WTC11 (cell line): Measurements from ENCODE around the gene PHF21B. TPM values are rescaled to one million over a fixed set of nuclear protein-coding genes. Genes with fewer than 3 reads are reported as not detected.
A peak's percentile ranks its signal among the peaks of the same experiment; 100 is the strongest.

Experiments
- ATAC-seq: fragments of 200-7000 bp; cut with Tn5 transposase; 2 replicates; pipeline ENCODE4 v1.10.0; 2021; ENCODE audit warnings: mild to moderate bottlenecking, moderate library complexity
- CTCF ChIA-PET: fragments of 300-600 bp; sonication (Branson Sonifier 250); formaldehyde crosslinking; loops from one replicate; lab custom pipeline; 2021; ENCODE audit warnings: antibody characterized with exemption; lab: Charles Lee
- POLR2A ChIA-PET: fragments of 350-600 bp; sonication (Branson Sonifier 250); formaldehyde crosslinking; loops from one replicate; lab custom pipeline; 2021; ENCODE audit warnings: antibody characterized with exemption; lab: Charles Lee
- DNase-seq: peaks from one replicate; pipeline ENCODE4 v3.0.0; 2021; ENCODE audit warnings: low spot score
- H3K27ac Mint-ChIP-seq: 2 replicates; pipeline ENCODE4 v1.8.0; 2021; ENCODE audit warnings: mixed read lengths
- H3K27me3 Mint-ChIP-seq: 2 replicates; pipeline ENCODE4 v1.8.0; 2021; ENCODE audit warnings: low read depth, mild to moderate bottlenecking, moderate library complexity, mixed read lengths
- H3K36me3 Mint-ChIP-seq: 2 replicates; pipeline ENCODE4 v1.8.0; 2021; ENCODE audit warnings: mixed read lengths
- H3K4me1 Mint-ChIP-seq: 2 replicates; pipeline ENCODE4 v1.8.0; 2022; ENCODE audit warnings: mixed read lengths
- H3K4me3 Mint-ChIP-seq: 2 replicates; pipeline ENCODE4 v1.8.0; 2021; ENCODE audit warnings: mild to moderate bottlenecking, moderate library complexity, mixed read lengths
- H3K9me3 Mint-ChIP-seq: 2 replicates; pipeline ENCODE4 v1.8.0; 2021; ENCODE audit warnings: mixed read lengths
- HMGA2 ChIP-seq: fragments of 250-450 bp; sonication (Bioruptor Pico); IDR thresholded peaks from 2 replicates; pipeline ENCODE4 v1.4.0; 2021; ENCODE audit warnings: mild to moderate bottlenecking, moderate library complexity
- NFYB ChIP-seq: sonication (generic); formaldehyde crosslinking; conservative IDR thresholded peaks from 2 replicates; pipeline ENCODE4 v1.8.0; 2022; ENCODE audit warnings: low read depth, missing genetic modification reagents
- RELA ChIP-seq: sonication (generic); formaldehyde crosslinking; IDR thresholded peaks from 2 replicates; pipeline ENCODE4 v1.8.1; 2022; ENCODE audit warnings: missing genetic modification reagents, mild to moderate bottlenecking, borderline replicate concordance
- TP53 ChIP-seq: sonication (generic); formaldehyde crosslinking; IDR thresholded peaks from 2 replicates; pipeline ENCODE4 v1.8.1; 2023; ENCODE audit warnings: mild to moderate bottlenecking, missing genetic modification reagents
- total RNA-seq: library from RNA; stranded (reverse); gene quantifications from 3 replicates; pipeline ENCODE4 v1.2.3, GENCODE V29; 2021
- TF ChIP-seq, protein P1 (sequence below): sonication (generic); formaldehyde crosslinking; conservative IDR thresholded peaks from 2 replicates; pipeline ENCODE4 v1.8.1; 2022; ENCODE audit warnings: mild to moderate bottlenecking, missing genetic modification reagents
- TF ChIP-seq, protein P2 (sequence below): fragments of 200-600 bp; IDR thresholded peaks from 2 replicates; pipeline ENCODE4 v1.8.0; 2022; ENCODE audit warnings: antibody characterized with exemption
- TF ChIP-seq, protein P3 (sequence below): sonication (generic); formaldehyde crosslinking; IDR thresholded peaks from 2 replicates; pipeline ENCODE4 v1.8.0; 2022; ENCODE audit warnings: mild to moderate bottlenecking, missing genetic modification reagents
- TF ChIP-seq, protein P4 (sequence below): fragments of 250-450 bp; sonication (Bioruptor Pico); IDR thresholded peaks from 2 replicates; pipeline ENCODE4 v1.9.0; 2021; ENCODE audit warnings: mild to moderate bottlenecking, borderline replicate concordance
- TF ChIP-seq, protein P5 (sequence below): fragments of 250-450 bp; sonication (Bioruptor Pico); IDR thresholded peaks from 2 replicates; pipeline ENCODE4 v1.9.0; 2021; ENCODE audit warnings: mild to moderate bottlenecking

Gene PHF21B
- total RNA-seq, 1 experiment from 2014 or later, result 107 TPM

DNA sequence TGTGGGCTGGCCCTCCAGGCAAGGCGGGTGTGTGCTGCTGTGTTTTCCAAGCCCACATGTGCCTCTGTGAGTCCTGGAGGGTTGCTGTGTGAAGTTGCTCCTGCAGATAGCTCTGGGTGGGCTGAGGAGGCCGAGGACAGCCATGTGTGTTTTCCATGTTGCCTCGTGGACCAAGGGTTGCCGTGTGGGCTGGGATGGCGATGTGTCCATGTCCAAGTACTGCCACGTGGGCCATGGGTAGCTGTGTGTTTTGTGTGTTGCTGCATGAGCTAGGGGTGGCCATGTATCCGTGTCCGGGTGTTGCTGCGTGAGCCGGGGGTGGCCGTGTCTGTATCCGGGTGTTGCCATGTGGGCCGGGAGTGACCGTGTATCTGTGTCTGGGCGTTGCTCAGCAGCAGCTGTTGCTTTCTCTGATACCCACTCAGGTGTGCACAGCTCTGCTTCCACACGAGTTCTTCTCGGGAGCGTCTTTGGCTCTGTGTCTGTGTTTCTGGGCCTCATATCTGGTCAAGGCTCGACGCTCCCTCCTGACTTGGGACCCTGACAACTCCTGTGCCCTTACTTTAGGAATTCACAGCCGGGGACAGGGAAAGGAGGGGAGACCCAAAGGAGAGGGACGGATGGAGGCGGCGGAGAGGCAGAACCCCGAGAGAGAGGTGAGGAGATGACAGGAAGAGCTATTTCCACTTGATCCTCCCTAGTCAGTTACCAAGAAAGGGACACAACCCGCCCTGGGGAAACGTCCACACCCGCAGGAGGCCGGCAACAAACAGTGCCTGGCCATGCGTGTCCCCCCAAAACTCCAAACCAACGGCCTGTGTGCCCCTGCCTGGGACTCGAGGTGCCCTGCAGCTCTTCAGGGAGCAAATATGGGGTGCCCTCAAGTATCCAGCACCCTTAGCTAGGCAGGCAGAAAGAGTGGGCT is 83.1 kb downstream of the PHF21B start:
- no peaks in the 10 kb centered on the region for H3K27me3 Mint-ChIP-seq
- POLR2A ChIA-PET, result interaction anchor here (0.6 kb wide), 1 partner anchor 8 kb away, joined by 3 read pairs; no protein-coding TSS in a partner anchor
- TF ChIP-seq, protein P1, sequence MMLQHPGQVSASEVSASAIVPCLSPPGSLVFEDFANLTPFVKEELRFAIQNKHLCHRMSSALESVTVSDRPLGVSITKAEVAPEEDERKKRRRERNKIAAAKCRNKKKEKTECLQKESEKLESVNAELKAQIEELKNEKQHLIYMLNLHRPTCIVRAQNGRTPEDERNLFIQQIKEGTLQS (CRISPR knock-in tag), result no peak
- TF ChIP-seq, protein P2, sequence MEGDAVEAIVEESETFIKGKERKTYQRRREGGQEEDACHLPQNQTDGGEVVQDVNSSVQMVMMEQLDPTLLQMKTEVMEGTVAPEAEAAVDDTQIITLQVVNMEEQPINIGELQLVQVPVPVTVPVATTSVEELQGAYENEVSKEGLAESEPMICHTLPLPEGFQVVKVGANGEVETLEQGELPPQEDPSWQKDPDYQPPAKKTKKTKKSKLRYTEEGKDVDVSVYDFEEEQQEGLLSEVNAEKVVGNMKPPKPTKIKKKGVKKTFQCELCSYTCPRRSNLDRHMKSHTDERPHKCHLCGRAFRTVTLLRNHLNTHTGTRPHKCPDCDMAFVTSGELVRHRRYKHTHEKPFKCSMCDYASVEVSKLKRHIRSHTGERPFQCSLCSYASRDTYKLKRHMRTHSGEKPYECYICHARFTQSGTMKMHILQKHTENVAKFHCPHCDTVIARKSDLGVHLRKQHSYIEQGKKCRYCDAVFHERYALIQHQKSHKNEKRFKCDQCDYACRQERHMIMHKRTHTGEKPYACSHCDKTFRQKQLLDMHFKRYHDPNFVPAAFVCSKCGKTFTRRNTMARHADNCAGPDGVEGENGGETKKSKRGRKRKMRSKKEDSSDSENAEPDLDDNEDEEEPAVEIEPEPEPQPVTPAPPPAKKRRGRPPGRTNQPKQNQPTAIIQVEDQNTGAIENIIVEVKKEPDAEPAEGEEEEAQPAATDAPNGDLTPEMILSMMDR, result no peak
- TF ChIP-seq HMGA2 (CRISPR knock-in tag), result no peak
- TF ChIP-seq, protein P3, sequence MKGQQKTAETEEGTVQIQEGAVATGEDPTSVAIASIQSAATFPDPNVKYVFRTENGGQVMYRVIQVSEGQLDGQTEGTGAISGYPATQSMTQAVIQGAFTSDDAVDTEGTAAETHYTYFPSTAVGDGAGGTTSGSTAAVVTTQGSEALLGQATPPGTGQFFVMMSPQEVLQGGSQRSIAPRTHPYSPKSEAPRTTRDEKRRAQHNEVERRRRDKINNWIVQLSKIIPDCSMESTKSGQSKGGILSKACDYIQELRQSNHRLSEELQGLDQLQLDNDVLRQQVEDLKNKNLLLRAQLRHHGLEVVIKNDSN (CRISPR knock-in tag), result no peak
- TF ChIP-seq NFYB (CRISPR knock-in tag), result no peak
- TF ChIP-seq, all 79 proteins: peak for 0
- H3K4me1 Mint-ChIP-seq, result peaks cover 11% of the 10 kb centered on the region
- H3K9me3 Mint-ChIP-seq, result peaks cover 15% of the 10 kb centered on the region
- H3K4me3 Mint-ChIP-seq, result no peak overlapping the region
- H3K36me3 Mint-ChIP-seq, result peaks cover 30% of the 10 kb centered on the region
- peak overlapping the region; percentile 14 for H3K27ac Mint-ChIP-seq
- CTCF ChIA-PET, result interaction anchor here (1.0 to 1.1 kb wide), 2 partner anchors 155 to 283 kb away, joined by 3 to 5 read pairs; no protein-coding TSS in a partner anchor
- ATAC-seq, result no peak
- DNase-seq, result no peak

DNA sequence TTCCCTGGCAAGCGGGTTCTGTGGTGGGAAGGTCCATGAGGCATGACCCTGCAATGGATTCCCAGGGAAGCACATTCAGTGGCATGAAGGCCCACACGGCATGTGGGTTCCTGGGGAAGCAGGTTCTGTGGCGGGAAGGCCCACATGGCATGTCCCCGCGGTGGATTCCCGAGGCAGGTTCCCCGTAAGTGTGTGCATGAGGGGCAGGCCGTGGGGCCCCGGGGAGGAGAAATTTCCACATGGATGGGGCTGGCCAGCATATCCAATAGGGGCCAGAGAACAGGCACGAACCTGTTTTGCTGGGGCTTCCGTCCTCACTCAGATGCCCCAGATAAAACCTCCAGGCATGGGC is 83.7 kb downstream of the PHF21B start:
- peaks cover 9% of the 10 kb centered on the region for H3K4me1 Mint-ChIP-seq
- H3K4me3 Mint-ChIP-seq, result no peak overlapping the region
- no peaks in the 10 kb centered on the region for H3K27me3 Mint-ChIP-seq
- CTCF ChIA-PET, result no interaction called here
- no peak for ATAC-seq
- H3K27ac Mint-ChIP-seq, result no peak overlapping the region
- TF ChIP-seq, protein P4, sequence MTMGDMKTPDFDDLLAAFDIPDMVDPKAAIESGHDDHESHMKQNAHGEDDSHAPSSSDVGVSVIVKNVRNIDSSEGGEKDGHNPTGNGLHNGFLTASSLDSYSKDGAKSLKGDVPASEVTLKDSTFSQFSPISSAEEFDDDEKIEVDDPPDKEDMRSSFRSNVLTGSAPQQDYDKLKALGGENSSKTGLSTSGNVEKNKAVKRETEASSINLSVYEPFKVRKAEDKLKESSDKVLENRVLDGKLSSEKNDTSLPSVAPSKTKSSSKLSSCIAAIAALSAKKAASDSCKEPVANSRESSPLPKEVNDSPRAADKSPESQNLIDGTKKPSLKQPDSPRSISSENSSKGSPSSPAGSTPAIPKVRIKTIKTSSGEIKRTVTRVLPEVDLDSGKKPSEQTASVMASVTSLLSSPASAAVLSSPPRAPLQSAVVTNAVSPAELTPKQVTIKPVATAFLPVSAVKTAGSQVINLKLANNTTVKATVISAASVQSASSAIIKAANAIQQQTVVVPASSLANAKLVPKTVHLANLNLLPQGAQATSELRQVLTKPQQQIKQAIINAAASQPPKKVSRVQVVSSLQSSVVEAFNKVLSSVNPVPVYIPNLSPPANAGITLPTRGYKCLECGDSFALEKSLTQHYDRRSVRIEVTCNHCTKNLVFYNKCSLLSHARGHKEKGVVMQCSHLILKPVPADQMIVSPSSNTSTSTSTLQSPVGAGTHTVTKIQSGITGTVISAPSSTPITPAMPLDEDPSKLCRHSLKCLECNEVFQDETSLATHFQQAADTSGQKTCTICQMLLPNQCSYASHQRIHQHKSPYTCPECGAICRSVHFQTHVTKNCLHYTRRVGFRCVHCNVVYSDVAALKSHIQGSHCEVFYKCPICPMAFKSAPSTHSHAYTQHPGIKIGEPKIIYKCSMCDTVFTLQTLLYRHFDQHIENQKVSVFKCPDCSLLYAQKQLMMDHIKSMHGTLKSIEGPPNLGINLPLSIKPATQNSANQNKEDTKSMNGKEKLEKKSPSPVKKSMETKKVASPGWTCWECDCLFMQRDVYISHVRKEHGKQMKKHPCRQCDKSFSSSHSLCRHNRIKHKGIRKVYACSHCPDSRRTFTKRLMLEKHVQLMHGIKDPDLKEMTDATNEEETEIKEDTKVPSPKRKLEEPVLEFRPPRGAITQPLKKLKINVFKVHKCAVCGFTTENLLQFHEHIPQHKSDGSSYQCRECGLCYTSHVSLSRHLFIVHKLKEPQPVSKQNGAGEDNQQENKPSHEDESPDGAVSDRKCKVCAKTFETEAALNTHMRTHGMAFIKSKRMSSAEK, result no peak
- no peak for TF ChIP-seq TP53 (CRISPR knock-in tag)
- TF ChIP-seq, all 79 proteins: peak for 0
- POLR2A ChIA-PET, result no interaction called here
- H3K36me3 Mint-ChIP-seq, result peaks cover 26% of the 10 kb centered on the region
- H3K9me3 Mint-ChIP-seq, result peaks cover 15% of the 10 kb centered on the region
- DNase-seq, result no peak

DNA sequence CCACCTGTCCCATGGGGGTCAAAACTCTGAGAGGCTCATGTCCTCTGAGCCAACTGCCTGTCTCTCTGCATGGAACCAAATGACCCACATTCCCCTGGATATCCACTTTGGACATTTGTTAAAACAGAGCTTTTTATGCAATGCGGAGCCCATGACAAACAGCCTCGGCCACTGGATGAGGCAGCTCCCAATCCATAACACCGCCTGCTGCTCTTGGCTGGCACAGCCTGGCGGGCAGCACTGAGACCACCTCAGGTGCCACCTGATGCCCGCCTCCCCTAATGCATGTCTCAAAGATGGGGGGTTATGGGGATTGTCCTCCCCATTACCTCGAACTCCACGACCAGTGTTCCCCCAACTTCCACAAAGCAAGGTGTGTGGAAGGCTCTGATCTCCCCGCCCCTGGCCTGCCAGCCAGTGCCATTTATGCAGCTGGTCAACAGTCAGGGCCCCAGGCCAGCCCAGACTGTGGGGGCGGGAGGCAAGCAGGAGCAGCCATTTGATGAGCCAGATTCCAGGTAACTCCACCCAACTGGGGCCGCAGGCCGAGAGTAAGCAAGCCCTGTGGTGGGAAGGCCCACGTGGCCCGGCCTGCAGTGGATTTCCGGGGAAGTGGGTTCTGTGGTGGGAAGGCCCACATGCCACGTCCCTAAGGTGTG is 84.2 kb downstream of the PHF21B start:
- Mint-ChIP-seq H3K36me3 (peaks cover 30% of the 10 kb centered on the region), H3K27me3 (no peaks in the 10 kb centered on the region), H3K4me3 (no peak overlapping the region), H3K27ac (no peak overlapping the region), H3K4me1 (peaks cover 5% of the 10 kb centered on the region), H3K9me3 (peaks cover 15% of the 10 kb centered on the region)
- 0 out of 2 replicates have a peak, but pooled peaks have one; percentile 25 for TF ChIP-seq RELA (CRISPR knock-in tag)
- TF ChIP-seq, protein P5, sequence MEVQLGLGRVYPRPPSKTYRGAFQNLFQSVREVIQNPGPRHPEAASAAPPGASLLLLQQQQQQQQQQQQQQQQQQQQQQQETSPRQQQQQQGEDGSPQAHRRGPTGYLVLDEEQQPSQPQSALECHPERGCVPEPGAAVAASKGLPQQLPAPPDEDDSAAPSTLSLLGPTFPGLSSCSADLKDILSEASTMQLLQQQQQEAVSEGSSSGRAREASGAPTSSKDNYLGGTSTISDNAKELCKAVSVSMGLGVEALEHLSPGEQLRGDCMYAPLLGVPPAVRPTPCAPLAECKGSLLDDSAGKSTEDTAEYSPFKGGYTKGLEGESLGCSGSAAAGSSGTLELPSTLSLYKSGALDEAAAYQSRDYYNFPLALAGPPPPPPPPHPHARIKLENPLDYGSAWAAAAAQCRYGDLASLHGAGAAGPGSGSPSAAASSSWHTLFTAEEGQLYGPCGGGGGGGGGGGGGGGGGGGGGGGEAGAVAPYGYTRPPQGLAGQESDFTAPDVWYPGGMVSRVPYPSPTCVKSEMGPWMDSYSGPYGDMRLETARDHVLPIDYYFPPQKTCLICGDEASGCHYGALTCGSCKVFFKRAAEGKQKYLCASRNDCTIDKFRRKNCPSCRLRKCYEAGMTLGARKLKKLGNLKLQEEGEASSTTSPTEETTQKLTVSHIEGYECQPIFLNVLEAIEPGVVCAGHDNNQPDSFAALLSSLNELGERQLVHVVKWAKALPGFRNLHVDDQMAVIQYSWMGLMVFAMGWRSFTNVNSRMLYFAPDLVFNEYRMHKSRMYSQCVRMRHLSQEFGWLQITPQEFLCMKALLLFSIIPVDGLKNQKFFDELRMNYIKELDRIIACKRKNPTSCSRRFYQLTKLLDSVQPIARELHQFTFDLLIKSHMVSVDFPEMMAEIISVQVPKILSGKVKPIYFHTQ (CRISPR knock-in tag), result no peak
- CTCF ChIA-PET, result no interaction called here
- ATAC-seq (no peak), DNase-seq (no peak)
- POLR2A ChIA-PET, result no interaction called here
